MM.1S (cell line): Measurements from ENCODE around the gene PLD3.

Source experiments
- EZH2phosphoT487 ChIP-seq: fragments of 300-600 bp; sonication (generic); IDR thresholded peaks from 2 replicates; pipeline ENCODE4 v1.6.1; 2018; ENCODE audit warnings: antibody characterized with exemption, low read length
- TF ChIP-seq, protein P1 (sequence below): fragments of 300-600 bp; sonication (generic); IDR thresholded peaks from 2 replicates; pipeline ENCODE4 v1.5.1; 2016; ENCODE audit warnings: antibody characterized with exemption, low read length, mixed read lengths

DNA sequence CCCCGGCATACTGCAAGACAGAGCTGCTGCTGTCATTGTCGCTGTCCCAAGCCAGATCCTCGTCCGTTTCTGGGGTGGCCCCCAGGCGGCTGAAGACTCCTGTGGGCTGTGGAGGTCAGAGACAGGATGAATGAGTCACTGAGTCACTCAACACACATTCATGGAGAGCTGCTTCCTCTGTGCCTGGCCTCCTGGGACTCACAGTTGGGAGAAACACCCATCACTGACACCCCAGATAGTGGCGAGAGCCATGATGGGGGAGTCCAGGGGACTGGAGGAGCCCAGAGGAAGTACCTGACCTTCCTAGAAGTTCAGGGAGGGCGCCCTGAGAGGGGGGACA, 26.3 kb upstream of the PLD3 start:
- no peak for TF ChIP-seq EZH2phosphoT487
- TF ChIP-seq, protein P1, sequence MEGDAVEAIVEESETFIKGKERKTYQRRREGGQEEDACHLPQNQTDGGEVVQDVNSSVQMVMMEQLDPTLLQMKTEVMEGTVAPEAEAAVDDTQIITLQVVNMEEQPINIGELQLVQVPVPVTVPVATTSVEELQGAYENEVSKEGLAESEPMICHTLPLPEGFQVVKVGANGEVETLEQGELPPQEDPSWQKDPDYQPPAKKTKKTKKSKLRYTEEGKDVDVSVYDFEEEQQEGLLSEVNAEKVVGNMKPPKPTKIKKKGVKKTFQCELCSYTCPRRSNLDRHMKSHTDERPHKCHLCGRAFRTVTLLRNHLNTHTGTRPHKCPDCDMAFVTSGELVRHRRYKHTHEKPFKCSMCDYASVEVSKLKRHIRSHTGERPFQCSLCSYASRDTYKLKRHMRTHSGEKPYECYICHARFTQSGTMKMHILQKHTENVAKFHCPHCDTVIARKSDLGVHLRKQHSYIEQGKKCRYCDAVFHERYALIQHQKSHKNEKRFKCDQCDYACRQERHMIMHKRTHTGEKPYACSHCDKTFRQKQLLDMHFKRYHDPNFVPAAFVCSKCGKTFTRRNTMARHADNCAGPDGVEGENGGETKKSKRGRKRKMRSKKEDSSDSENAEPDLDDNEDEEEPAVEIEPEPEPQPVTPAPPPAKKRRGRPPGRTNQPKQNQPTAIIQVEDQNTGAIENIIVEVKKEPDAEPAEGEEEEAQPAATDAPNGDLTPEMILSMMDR, result no peak
